ENCODE measurements around the gene SHISA9.

The SHISA9 gene

DNA sequence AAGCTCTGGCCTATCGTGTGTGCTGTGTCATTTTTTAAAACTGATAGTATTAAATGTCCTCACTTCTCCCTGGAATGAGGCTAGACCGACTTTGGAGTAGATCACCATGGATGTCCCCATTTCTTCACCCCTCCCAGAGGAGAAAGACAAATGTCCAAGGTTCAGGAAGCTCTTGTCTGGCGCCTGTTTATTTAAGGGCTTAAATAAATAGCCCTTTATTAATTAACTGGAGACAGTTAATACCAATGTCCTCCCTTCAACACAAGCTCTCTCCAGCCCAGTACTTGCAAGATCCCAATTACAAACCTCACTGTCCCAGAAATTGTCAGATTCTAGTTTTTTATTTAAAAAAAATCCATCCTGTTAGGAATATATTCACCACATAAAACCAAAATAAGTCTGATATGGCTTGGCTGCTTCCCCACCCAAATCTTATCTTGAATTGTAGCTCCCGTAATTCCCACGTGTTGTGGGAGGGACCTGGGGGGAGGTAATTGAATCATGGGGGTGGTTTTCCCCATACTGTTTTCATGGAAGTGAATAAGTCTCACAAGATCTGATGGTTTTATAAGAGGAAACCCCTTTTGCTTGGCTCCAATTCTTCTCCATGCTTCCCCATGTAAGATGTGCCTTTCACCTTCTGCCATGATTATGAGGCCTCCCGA is 344.4 kb downstream of the SHISA9 start:
- no peak for DNase-seq (ENCODE audit: low read depth in 2 of 2, low spot score in 1 of 2)

GRCh38 chr16:13254998-13255614 is 353.7 kb downstream of the SHISA9 start:
- no peak for DNase-seq (ENCODE audit: low read depth in 2 of 2, low spot score in 1 of 2)

DNA sequence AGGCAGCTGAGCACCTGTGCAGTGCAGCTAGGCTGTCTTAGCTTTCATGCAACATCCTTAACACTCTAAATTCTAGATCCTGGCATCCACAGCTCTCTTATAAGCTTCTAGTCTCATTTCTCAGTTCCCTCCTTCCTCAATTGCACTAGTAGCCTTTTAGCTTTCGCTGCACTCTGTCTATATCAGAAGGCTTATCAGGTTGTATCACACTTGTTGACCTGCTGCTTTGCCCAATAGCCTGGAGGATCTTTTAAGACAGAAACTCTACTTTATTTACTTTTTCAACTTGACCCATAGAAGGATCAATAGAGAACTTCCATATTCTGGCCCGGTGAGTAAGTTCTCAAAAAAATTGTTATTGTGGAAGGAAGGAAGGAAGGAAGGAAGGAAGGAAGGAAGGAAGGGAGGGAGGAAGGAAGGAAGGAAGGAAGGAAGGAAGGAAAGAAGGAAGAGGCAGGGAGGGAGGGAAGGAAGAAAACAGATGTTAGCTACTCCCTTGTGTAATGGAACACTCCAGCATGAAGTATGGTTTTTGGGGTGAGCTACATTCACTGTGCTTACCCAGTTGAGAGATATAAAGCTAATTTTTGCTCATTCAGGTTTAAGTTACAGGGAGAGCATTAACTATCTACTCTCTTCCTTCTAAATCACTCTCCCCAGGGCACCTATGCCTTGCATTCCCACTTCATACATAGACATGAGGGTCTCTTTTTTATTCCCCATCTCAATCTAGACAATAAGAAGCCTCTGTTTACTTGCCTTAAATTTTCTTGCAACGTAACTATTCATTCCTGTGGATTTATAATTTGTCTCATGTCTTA is 361.1 kb downstream of the SHISA9 start:
- DNase-seq (ENCODE audit: low read depth in 2 of 2, low spot score in 1 of 2): no peak

- no peak for DNase-seq (ENCODE audit: low read depth in 2 of 2, low spot score in 1 of 2)
Measured at GRCh38 chr16:13264749-13265552, 363.6 kb downstream of the SHISA9 start.

- no peak for DNase-seq (ENCODE audit: low read depth in 2 of 2, low spot score in 1 of 2)
Measured at GRCh38 chr16:13269359-13269758, 368.0 kb downstream of the SHISA9 start.

DNA sequence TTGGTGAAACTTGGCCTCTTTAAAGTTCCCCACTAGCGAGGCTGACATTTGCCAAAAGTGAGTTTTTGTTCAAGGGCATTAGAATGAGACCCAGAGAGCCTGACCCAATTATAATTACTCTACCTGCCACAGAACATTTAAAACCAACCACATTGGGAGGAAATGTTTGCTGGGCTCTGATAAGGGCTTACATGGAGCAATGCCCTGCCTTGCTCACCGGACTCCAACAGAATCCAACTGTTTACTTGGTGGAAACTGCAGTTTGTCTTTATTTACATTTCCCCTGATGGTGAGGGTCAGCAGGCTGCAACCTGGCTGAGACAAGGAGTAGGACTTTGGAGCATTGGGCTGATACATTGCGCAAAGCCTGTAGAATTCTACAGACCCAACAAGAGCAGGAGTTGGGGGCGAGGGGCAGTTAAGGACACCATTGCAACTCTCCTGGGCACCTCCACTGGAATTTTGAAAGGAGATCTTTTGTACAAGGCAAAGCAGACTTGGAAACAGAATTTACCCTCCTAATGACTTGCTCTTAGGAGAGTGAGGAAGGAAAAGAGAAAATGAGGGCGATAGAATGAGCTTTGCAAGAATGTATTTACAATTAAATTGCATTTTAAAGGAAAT is 368.6 kb downstream of the SHISA9 start:
- DNase-seq (ENCODE audit: low read depth in 2 of 2, low spot score in 1 of 2): no peak

GRCh38 chr16:13270602-13271001 is 369.2 kb downstream of the SHISA9 start:
- no peak for DNase-seq (ENCODE audit: low read depth in 2 of 2, low spot score in 1 of 2)

GRCh38 chr16:13289515-13289914 is 388.1 kb downstream of the SHISA9 start:
- DNase-seq (ENCODE audit: low read depth in 2 of 2, low spot score in 1 of 2): no peak
